ENCODE results near the gene NAA16. TPM values are rescaled to one million over a fixed set of nuclear protein-coding genes. Genes with fewer than 3 reads are reported as not detected.
"Not testable (repeated sequence)": the region's sequence is repeated elsewhere in the genome, so short reads cannot be mapped to it uniquely, and the experiment has no call there.

The NAA16 gene
- total RNA-seq, 4 donors from 2014 or later = 15.9 to 25.8 (median 18.7) TPM

- no peak for DNase-seq (ENCODE audit: low spot score in 2 of 2)
- intact Hi-C loops (cut with DNase I; ENCODE audit: low total_unique reads) = no loop called here
- H3K4me3 ChIP-seq (ENCODE audit: low read depth, poor library complexity, severe bottlenecking) = no peak overlapping the region
- no peak for TF ChIP-seq CTCF (IDR thresholded peaks at IDR 0.05)
- no peak for TF ChIP-seq POLR2A (IDR thresholded peaks at IDR 0.05)
- WGBS, 2 donors = 95 to 96% methylated on average over 5 of the region's 5 CpGs
Observed at GRCh38 chr13:41413872-41414271, 102.8 kb downstream of the NAA16 start.

GRCh38 chr13:41416276-41416675, 105.2 kb downstream of the NAA16 start:
- no peak for DNase-seq (ENCODE audit: low spot score in 2 of 2)
- H3K4me3 ChIP-seq (ENCODE audit: low read depth, poor library complexity, severe bottlenecking) = no peak overlapping the region
- TF ChIP-seq CTCF (IDR thresholded peaks at IDR 0.05) (no peak), POLR2A (IDR thresholded peaks at IDR 0.05) (no peak)
- WGBS, 2 donors = 27 to 33% methylated on average over 3 of the region's 3 CpGs
- intact Hi-C loops (cut with DNase I; ENCODE audit: low total_unique reads) = no loop called here

GRCh38 chr13:41418027-41418426, 107.0 kb downstream of the NAA16 start:
- no peak overlapping the region for H3K4me3 ChIP-seq (ENCODE audit: low read depth, poor library complexity, severe bottlenecking)
- DNase-seq (ENCODE audit: low spot score in 2 of 2) = no peak
- TF ChIP-seq POLR2A (IDR thresholded peaks at IDR 0.05) (no peak), CTCF (IDR thresholded peaks at IDR 0.05) (no peak)
- WGBS, 2 donors = 41 to 47% methylated on average over 5 of the region's 5 CpGs
- intact Hi-C loops (cut with DNase I; ENCODE audit: low total_unique reads) = no loop called here

- intact Hi-C loops (cut with DNase I; ENCODE audit: low total_unique reads) = no loop called here
- 47 to 66% methylated on average over 2 of the region's 2 CpGs for WGBS, 2 donors
Observed at GRCh38 chr13:41418731-41419130, 107.7 kb downstream of the NAA16 start.

GRCh38 chr13:41419206-41419605, 108.1 kb downstream of the NAA16 start:
- H3K4me3 ChIP-seq (ENCODE audit: low read depth, poor library complexity, severe bottlenecking) = no peak overlapping the region
- 35 to 48% methylated on average over 1 of the region's 1 CpG for WGBS, 2 donors
- intact Hi-C loops (cut with DNase I; ENCODE audit: low total_unique reads) = no loop called here
- no peak for DNase-seq (ENCODE audit: low spot score in 2 of 2)
- TF ChIP-seq CTCF (IDR thresholded peaks at IDR 0.05) = no peak
- TF ChIP-seq POLR2A (IDR thresholded peaks at IDR 0.05) = no peak

More at GRCh38 chr13:41418731-41419130, 107.7 kb downstream of the NAA16 start:
- no peak for DNase-seq (ENCODE audit: low spot score in 2 of 2)
- TF ChIP-seq POLR2A (IDR thresholded peaks at IDR 0.05) (no peak), CTCF (IDR thresholded peaks at IDR 0.05) (no peak)
- H3K4me3 ChIP-seq (ENCODE audit: low read depth, poor library complexity, severe bottlenecking) = no peak overlapping the region

- WGBS, 2 donors = 84 to 86% methylated on average over 4 of the region's 4 CpGs
- intact Hi-C loops (cut with DNase I; ENCODE audit: low total_unique reads) = no loop called here
- H3K4me3 ChIP-seq (ENCODE audit: low read depth, poor library complexity, severe bottlenecking) = no peak overlapping the region
- TF ChIP-seq CTCF (IDR thresholded peaks at IDR 0.05) (no peak), POLR2A (IDR thresholded peaks at IDR 0.05) (no peak)
- no peak for DNase-seq (ENCODE audit: low spot score in 2 of 2)
Observed at GRCh38 chr13:41420146-41420545, 109.1 kb downstream of the NAA16 start.

- 68 to 72% methylated on average over 6 of the region's 6 CpGs for WGBS, 2 donors
- DNase-seq (ENCODE audit: low spot score in 2 of 2); intact Hi-C loops (cut with DNase I; ENCODE audit: low total_unique reads); H3K4me3 ChIP-seq (ENCODE audit: low read depth, poor library complexity, severe bottlenecking): not testable (repeated sequence)
Observed at GRCh38 chr13:41421330-41421729, 110.3 kb downstream of the NAA16 start.

GRCh38 chr13:41421983-41422382, 110.9 kb downstream of the NAA16 start:
- whole genome bisulfite sequencing, 2 donors = 69 to 72% methylated on average over 7 of the region's 7 CpGs
- H3K4me3 ChIP-seq (ENCODE audit: low read depth, poor library complexity, severe bottlenecking); DNase-seq (ENCODE audit: low spot score in 2 of 2); intact Hi-C loops (cut with DNase I; ENCODE audit: low total_unique reads): not testable (repeated sequence)

- DNase-seq (ENCODE audit: low spot score in 2 of 2); intact Hi-C loops (cut with DNase I; ENCODE audit: low total_unique reads); H3K4me3 ChIP-seq (ENCODE audit: low read depth, poor library complexity, severe bottlenecking): not testable (repeated sequence)
- WGBS, 2 donors = 85 to 88% methylated on average over 13 of the region's 13 CpGs
Observed at GRCh38 chr13:41423259-41423658, 112.2 kb downstream of the NAA16 start.
